CD4-positive, alpha-beta T cell (primary cell): ENCODE data around the gene CASP12. TPM values are rescaled to one million over a fixed set of nuclear protein-coding genes. Genes with fewer than 3 reads are reported as not detected.

Experiments used
- ATAC-seq: fragments of 200-7000 bp; cut with Tn5 transposase; one replicate; pipeline ENCODE4 v1.10.0; 2022; ENCODE audit warnings: mild to moderate bottlenecking; ENCODE audit not compliant: poor library complexity
- CTCF ChIA-PET: fragments of 350-600 bp; sonication (Branson Sonifier 250); formaldehyde crosslinking; loops from one replicate; lab custom pipeline; 2021; ENCODE audit warnings: antibody characterized with exemption, inconsistent platforms; lab: Charles Lee
- POLR2A ChIA-PET: fragments of 350-600 bp; sonication (Branson Sonifier 250); formaldehyde crosslinking; loops from one replicate; lab custom pipeline; 2021; ENCODE audit warnings: antibody characterized with exemption, inconsistent platforms; lab: Charles Lee
- DNase-seq, 14 experiments: peaks; one replicate each; pipeline ENCODE4 v3.0.0-alpha.2; 2013 to 2020; ENCODE audit warnings: mixed read lengths in 2 of 14
- H3K27ac ChIP-seq, 2 donors: one replicate each; pipeline versions ENCODE4 v1.5.1 to v1.7.0; 2013; ENCODE audit warnings: low read length in 2 of 2, low read depth in 1 of 2, mild to moderate bottlenecking in 1 of 2
- H3K27me3 ChIP-seq, 2 experiments: 1 replicate in 1 of 2; 2 replicates in 1 of 2; pipeline versions ENCODE4 v1.6.1 to v1.7.0; 2013; ENCODE audit warnings: low read length in 2 of 2, control low read depth in 1 of 2, mild to moderate bottlenecking in 1 of 2, moderate library complexity in 1 of 2; ENCODE audit not compliant: insufficient read depth in 2 of 2, control insufficient read depth in 1 of 2
- H3K36me3 ChIP-seq: one replicate; pipeline ENCODE4 v1.6.1; 2013; ENCODE audit warnings: low read length, control low read depth; ENCODE audit not compliant: insufficient read depth
- H3K4me1 ChIP-seq: one replicate; pipeline ENCODE4 v1.6.1; 2013; ENCODE audit warnings: low read length, control low read depth; ENCODE audit not compliant: insufficient read depth
- H3K4me3 ChIP-seq: one replicate; pipeline ENCODE4 v1.5.1; 2013; ENCODE audit warnings: mild to moderate bottlenecking, low read length, moderate library complexity
- H3K9me3 ChIP-seq, 2 experiments: 1 replicate in 1 of 2; 2 replicates in 1 of 2; pipeline versions ENCODE4 v1.6.1 to v1.7.0; 2013; ENCODE audit warnings: low read length in 2 of 2, mild to moderate bottlenecking in 2 of 2, control low read depth in 1 of 2, moderate library complexity in 1 of 2; ENCODE audit not compliant: control insufficient read depth in 1 of 2, insufficient read depth in 1 of 2
- H3K27ac Mint-ChIP-seq: one replicate; pipeline ENCODE4 v1.8.0; 2020; ENCODE audit warnings: mixed read lengths
- H3K27me3 Mint-ChIP-seq: one replicate; pipeline ENCODE4 v1.8.0; 2021; ENCODE audit warnings: mixed read lengths
- H3K36me3 Mint-ChIP-seq: one replicate; pipeline ENCODE4 v1.8.0; 2021; ENCODE audit warnings: low read depth, mixed read lengths
- H3K4me1 Mint-ChIP-seq: one replicate; pipeline ENCODE4 v1.8.0; 2021; ENCODE audit warnings: low read depth, mixed read lengths
- H3K4me3 Mint-ChIP-seq: one replicate; pipeline ENCODE4 v1.8.0; 2020; ENCODE audit warnings: mild to moderate bottlenecking, mixed read lengths
- H3K9me3 Mint-ChIP-seq: one replicate; pipeline ENCODE4 v1.8.0; 2020; ENCODE audit warnings: mixed read lengths
- CTCF ChIP-seq: fragments of 200-600 bp; IDR thresholded peaks from one replicate; pipeline ENCODE4 v1.8.0; 2022; ENCODE audit warnings: antibody characterized with exemption, mild to moderate bottlenecking
- intact Hi-C, 2 experiments: fragments of 100-400 bp; cut with DNase I in 1 of 2; cut with micrococcal nuclease in 1 of 2; formaldehyde crosslinking; loops; one replicate each; pipeline versions ENCODE4 v1.15.1 to v1.9.0; 2023 to 2025; cut with DNase I, micrococcal nuclease
- total RNA-seq, 174 experiments: library from RNA in 2 of 174; stranded (reverse) in 2 of 174; gene quantifications; one replicate each; pipeline ENCODE4 v1.2.3 and lab custom pipeline; 2021 to 2026

The CASP12 gene
- total RNA-seq, 2 experiments from 2014 or later = not detected

GRCh38 chr11:104876861-104877431 is 21.3 kb downstream of the CASP12 start:
- ChIA-PET POLR2A (interaction anchor here (1.0 kb wide), 1 partner anchor 39 kb away, joined by 3 read pairs; no protein-coding TSS in a partner anchor), CTCF (no interaction called here)
- peaks cover 16% of the 10 kb centered on the region for H3K4me1 ChIP-seq
- no peaks in the 10 kb centered on the region for H3K9me3 Mint-ChIP-seq
- H3K9me3 ChIP-seq = no peaks in the 10 kb centered on the region
- DNase-seq (peak in 4 of 14 experiments; percentile 42 to 73 (median 44)), ATAC-seq (peak; percentile 55)
- H3K4me3 ChIP-seq = peak overlapping the region; percentile 33
- H3K27ac Mint-ChIP-seq = peak overlapping the region; percentile 80
- peak overlapping the region; percentile 70 for H3K4me3 Mint-ChIP-seq
- no peaks in the 10 kb centered on the region for H3K36me3 ChIP-seq
- TF ChIP-seq CTCF = no peak
- peaks cover 38% of the 10 kb centered on the region for H3K4me1 Mint-ChIP-seq
- H3K27me3 Mint-ChIP-seq = no peaks in the 10 kb centered on the region
- H3K36me3 Mint-ChIP-seq = no peaks in the 10 kb centered on the region
- peak overlapping the region; percentile 51 to 62 for H3K27ac ChIP-seq
- H3K27me3 ChIP-seq = no peaks in the 10 kb centered on the region
- intact Hi-C loops = no loop called here

GRCh38 chr11:104876324-104876723 is 21.9 kb downstream of the CASP12 start:
- intact Hi-C loops = no loop called here
- H3K36me3 ChIP-seq = no peaks in the 10 kb centered on the region
- peaks cover 16% of the 10 kb centered on the region for H3K4me1 ChIP-seq
- POLR2A ChIA-PET = interaction anchor here (1.0 kb wide), 1 partner anchor 40 kb away, joined by 3 read pairs; no protein-coding TSS in a partner anchor
- no peaks in the 10 kb centered on the region for H3K9me3 ChIP-seq
- TF ChIP-seq CTCF = no peak
- peak overlapping the region; percentile 51 to 62 for H3K27ac ChIP-seq
- Mint-ChIP-seq H3K27me3 (no peaks in the 10 kb centered on the region), H3K4me3 (peak overlapping the region; percentile 70), H3K9me3 (no peaks in the 10 kb centered on the region), H3K27ac (peak overlapping the region; percentile 80), H3K36me3 (no peaks in the 10 kb centered on the region), H3K4me1 (peaks cover 38% of the 10 kb centered on the region)
- H3K4me3 ChIP-seq = no peak overlapping the region
- CTCF ChIA-PET = interaction anchor here (1.1 kb wide), 1 partner anchor 14 kb away, joined by 4 read pairs; no protein-coding TSS in a partner anchor
- no peak for ATAC-seq
- DNase-seq = peak in 3 of 14 experiments; percentile 15 to 17 (median 16)
- H3K27me3 ChIP-seq = no peaks in the 10 kb centered on the region

- Mint-ChIP-seq H3K36me3 (no peaks in the 10 kb centered on the region), H3K4me1 (peaks cover 32% of the 10 kb centered on the region), H3K27me3 (no peaks in the 10 kb centered on the region), H3K27ac (no peak overlapping the region), H3K9me3 (no peaks in the 10 kb centered on the region), H3K4me3 (no peak overlapping the region)
- ChIA-PET CTCF (no interaction called here), POLR2A (no interaction called here)
- H3K4me3 ChIP-seq = no peak overlapping the region
- intact Hi-C loops = no loop called here
- TF ChIP-seq CTCF = no peak
- no peak overlapping the region for H3K27ac ChIP-seq
- peaks cover 16% of the 10 kb centered on the region for H3K4me1 ChIP-seq
- H3K27me3 ChIP-seq = no peaks in the 10 kb centered on the region
- no peaks in the 10 kb centered on the region for H3K9me3 ChIP-seq
- H3K36me3 ChIP-seq = no peaks in the 10 kb centered on the region
- no peak for DNase-seq
- no peak for ATAC-seq
Observed at GRCh38 chr11:104873252-104873651, 25.0 kb downstream of the CASP12 start.
